NCI-H446 (cell line): ENCODE data around the gene TMEM184B.
A peak's percentile ranks its signal among the peaks of the same experiment; 100 is the strongest.
"Not testable (repeated sequence)": the region's sequence is repeated elsewhere in the genome, so short reads cannot be mapped to it uniquely, and the experiment has no call there.

Experiments
- DNase-seq, 2 experiments: peaks; one replicate each; lab custom pipeline; 2025; lab: John Stamatoyannopoulos, UW

TMEM184B gene

DNA sequence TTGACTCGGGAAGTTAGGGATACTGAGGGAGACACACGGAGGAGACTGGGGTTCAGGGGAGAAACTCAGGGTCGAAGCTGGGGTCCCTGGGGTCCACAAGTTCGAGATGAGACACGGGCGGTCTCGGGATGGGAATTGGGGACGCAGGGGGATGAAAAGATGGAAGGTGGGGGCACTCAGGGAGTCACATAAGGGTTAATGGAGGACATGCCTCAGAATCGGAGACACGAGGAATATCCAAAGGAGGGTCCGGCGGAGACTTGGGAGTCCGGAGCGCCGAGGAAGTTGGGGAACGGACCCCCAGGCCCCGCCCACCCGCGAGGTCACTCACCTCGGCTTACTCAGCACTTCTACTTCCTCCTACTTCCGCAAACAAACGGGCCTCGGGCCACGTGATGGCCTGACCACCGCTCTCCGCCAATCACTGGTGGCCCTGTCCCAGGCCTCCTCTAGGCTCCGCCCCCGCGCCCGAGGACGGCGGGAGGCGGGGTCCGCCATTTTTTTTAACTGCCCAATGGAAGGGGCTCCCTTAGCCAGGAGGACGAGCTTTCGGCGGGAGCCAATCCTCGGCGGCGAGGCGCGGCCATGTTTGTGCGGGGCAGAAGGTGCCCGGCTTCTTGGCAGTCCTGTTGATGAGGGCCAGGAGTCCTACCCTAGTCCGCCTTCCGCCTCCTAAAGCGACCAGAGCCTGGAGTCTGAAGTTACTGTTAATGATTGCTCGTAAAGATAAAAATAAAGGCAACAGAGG is 91.2 kb downstream of the TMEM184B start, which contains the start of gene PLA2G6:
Gene PLA2G6 (minus strand): TSS at position 378 of the 748 bp plus-strand sequence. CDS start 12,404 bp downstream, outside the sequence.
- DNase-seq: peak; percentile 96 to 99

DNA sequence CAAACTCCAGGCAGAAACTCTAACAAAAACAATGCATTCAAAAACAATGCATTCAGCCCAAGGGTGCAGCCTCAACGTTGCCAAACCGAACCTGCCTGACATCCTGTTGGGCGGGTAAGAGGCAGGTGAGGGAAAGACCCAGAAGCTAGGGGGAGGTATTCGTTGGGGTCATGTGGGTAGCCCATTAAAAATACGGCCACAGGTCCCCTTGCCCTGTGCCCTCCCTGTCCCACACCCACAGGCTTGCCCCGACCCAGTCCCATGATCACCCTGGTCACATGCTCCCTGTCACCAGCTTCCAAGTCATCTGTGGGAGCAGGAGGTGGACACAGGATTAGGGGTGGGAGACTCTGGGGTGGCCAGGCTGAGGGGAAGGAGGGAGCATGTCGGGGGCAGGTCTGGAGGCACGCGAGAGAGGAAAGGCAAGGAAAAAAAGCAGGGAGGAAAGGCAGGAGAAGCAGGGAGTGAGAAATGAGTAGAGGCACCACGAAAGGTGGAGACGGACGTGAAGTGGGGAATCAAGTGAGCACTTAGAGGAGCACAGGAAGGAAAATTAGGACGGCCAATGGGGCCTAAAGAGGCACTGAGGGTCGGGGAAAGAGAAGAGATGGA is 91.9 kb downstream of the TMEM184B start:
- DNase-seq: no peak

DNA sequence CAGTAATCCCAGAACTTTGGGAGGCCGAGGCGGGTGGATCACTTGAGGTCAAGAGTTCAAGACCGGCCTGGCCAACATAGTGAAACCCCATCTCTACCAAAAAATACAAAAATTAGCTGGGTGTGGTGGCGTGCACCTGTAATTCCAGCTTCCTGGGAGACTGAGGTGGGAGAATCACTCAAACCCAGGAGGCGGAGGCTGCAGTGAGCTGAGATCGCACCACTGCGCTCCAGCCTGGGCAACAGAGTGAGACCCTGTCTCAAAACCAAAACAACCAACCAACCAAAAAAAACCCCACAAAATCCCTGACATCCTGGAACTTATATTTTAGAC is 94.2 kb downstream of the TMEM184B start:
- DNase-seq: not testable (repeated sequence)

DNA sequence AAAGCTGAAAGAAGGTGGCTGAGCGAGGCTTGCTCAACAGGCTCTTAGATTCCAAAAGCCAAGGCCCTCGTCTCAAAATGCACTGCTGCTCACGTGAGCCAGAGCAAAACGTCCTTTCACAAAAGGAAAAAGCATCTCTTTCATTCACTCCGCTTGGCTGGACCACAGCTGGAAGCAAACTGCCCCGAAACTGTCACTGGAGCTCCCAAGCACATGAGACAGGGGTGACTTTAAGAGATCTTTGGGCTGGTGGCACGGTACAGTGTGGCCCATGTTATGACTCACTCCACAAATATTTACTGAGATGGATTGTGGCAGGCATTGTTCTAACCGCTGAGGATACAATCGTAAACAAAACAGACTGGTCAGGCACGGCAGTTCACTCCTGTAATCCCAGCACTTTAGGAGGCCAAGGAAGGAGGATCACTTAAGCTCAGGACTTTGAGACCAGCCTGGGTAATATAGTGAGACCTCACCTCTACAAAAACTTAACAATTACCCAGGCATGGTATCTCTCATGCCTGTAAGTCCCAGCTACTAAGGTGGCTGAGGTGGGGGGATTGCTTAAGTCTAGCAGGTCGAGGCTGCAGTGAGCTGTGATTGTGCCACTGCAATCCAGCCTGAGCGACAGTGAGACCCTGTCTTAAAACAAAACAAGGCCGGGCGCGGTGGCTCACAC is 94.7 kb downstream of the TMEM184B start:
- no peak for DNase-seq

DNA sequence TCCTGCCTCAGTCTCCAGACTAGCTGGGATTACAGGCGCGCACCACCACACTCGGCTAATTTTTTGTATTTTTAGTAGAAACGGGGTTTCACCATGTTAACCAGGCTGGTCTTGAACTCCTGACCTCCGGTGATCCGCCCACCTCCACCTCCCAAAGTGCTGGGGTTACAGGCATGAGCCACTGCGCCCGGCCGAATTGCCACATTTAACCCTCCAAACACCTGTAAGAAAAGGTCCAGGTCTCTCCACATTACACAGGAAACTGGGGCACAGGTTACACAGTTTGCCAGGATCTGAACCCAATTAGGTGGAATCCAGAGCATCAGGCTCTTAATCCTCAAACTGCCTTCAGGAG is 95.3 kb downstream of the TMEM184B start:
- DNase-seq: not testable (repeated sequence)

DNA sequence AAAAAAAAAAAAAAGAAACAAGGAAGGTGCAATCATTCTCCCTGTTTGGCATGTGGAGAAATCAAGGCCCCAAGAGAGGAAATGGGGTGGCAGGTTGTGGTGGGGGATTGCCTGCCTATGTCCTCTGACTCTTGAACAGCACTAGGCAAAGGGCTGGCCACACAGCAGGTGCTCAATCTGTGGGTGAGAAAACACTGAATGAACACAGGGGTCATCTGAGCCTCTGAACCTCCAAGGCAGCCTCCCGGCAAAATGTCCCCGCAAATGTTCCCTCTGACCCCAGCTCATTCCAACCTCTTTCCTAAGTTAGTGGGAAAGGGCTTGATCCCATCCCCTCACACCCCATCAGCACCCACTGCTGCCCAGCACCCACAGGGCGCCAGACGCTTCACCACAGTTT is 95.8 kb downstream of the TMEM184B start:
- no peak for DNase-seq

DNA sequence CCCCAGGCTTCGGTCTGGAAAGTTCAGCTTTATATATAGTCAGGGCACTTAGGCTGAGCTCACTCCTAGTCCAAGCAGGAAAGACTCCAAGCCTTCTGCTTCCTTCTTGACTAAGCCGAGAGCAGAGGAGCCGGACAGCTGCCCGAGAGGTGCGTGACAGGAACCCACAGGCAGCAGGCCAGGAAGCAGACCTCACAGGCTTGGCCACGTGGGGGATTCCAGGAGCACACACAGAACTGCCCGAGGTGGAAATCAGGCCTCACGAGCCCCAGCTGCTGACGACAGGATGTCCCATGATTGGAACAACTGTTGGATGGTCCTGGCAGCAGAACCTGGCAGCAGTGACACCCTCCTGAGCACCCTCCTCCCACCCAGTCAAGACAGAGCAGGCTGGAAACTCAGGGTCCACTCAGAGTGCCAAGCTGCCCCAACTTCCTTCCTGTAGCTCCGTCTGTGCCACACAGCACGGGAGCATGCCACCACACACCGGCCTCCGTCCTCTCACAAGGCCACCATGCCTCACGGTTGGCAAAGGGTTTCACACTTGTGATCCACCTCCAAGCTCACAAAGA is 96.6 kb downstream of the TMEM184B start:
- DNase-seq: peak in 1 of 2 experiments; percentile 24

DNA sequence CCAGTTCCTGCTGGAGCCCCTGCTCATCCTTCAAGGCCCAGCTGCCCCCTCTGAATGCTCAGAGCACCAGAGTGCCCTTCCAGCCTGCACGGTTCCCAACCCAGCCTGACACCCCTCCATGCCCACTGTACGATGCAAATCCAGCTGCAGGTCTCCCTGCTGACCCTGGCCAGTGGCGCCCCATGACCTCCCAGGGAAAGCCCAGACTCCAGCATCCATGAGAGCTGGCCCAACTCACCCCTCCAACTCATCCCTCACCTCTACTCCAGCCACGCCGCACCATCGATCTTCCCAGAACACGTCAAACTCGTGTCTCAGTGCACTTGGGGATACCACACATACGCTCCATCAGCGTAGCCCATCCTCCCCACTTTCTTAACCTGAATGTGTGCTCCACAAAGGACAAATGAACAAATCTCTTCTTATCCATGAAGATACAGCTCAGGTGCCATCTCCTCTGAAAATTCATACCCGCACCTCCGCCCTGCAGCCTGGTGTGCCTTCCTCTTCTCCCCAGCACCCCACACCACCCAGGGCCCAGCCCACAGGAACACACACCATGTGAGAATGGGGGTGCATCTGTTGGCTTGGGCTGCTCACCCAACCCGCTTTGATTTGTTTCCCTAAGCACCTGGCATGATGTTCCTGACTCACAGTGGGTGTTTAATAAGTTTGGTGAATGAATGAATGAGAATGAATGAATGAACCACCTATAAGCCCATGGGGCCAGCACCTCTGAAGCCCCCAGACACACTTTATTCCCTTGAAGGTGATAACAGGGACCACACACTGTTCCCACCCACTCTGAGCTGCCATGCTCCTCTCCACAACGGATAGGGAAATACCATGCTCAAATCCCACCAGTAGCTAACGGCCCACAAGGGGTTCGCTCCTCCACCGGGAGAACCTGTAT is 97.3 kb downstream of the TMEM184B start:
- DNase-seq: no peak

DNA sequence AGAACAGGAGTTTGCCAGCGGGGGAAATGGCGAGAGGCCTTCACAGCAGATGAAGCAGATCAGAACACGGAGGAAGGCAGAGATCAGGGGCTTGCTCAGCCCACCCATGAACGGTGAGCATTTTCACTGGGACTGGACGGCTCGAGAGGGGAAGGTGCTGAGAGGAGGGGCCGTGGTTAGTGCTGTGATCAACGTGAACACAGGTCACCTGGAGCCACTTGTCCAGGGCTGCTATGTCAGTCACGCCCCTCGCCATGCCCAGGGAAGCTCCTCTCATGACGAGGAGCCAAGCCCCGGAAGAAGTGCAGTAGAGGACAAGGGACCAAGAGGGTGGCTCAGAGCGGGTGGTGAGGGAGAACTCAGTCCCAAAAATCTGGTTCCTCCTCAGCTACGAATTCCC is 98.2 kb downstream of the TMEM184B start:
- DNase-seq: no peak

DNA sequence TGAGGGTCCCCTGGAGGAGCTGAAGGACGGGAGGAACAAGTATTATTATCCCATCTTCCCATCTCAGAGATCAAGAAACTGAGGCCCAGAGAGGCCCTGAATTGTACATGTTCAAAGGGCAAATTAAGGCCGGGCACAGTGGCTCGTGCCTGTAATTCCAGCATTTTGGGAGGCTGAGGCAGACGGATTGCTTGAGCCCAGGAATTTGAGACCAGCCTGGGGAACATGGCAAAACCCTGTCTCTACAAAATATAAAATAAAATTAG is 99.2 kb downstream of the TMEM184B start:
- no peak for DNase-seq

DNA sequence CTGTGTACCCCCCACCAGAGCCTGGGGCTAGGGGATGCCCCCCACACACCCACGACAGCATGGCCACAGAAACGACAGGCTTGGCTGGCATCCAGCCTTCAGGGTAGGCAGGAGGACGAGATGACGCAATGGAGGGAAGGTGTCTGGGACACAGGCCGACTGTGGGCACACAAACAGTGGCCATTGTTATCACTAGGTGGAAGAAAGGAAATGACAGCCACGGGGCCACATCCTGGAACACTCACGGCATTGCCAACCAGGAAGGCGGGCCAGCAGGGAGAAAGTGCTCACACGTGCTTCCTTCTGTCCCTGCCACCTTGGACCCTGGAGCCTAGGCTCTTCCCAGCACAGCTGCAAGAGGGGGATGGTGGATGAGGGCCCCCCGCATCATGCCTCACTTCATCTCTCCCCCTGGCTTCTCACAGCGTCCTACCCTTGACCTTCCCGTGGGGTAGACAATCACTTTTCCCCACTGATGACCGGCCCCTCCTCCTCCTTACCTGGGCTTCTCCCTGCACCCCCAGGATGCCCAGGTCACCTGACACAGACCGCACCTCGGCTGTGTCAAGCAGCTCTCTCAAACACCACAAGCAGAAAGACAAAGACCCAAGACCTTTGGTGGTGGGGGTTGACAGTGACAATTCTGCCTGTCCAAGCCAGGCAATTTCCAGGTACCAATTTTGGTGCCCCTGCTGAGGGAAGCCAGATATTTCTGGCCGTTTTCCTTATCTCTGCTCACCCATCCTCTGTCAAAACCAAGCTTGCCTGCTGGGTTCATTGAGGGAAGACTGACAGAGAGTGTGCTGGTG is 99.8 kb downstream of the TMEM184B start:
- no peak for DNase-seq

DNA sequence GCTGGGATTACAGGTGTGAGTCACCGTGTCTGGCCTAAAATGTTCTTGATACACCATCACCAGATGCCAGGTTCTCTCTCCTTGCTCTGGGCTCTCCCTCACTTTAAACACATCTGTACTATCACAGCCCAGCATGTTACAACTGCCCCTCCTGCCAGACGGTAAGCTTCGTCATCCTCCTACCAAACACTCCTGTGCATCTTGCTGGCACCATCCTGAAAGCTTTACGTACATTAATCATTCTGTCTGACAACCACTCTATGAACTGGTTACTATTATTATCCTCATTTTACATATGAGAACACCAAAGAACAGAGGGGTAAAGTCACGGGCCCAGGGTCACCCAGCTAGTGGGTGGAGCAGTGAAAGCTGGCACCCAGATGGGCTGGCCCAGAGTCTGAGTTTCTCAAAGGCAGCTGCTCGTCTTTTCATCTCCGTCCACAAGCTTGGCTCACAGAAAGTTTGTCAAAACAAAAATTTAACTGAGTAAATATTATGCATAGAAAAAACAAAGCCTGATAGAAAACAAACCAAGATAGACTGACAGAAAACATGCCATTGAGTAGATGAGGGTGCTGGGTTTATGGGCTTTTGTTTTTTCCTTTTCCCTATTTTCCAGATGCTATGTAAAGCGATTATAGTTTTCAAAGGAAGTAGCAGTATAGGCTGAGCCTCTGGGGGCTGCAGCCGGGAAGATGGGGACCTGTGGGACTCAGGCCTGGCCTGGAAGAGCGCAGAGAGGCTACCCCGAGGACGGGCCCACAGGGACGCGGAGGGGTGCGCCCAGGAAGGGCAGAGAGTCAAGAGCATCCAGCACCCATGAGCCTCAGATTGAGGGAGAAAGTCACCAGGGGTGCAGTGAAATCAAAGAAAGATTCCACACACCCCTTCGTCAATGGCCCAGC is 100.6 kb downstream of the TMEM184B start:
- peak in 1 of 2 experiments; percentile 37 for DNase-seq

DNA sequence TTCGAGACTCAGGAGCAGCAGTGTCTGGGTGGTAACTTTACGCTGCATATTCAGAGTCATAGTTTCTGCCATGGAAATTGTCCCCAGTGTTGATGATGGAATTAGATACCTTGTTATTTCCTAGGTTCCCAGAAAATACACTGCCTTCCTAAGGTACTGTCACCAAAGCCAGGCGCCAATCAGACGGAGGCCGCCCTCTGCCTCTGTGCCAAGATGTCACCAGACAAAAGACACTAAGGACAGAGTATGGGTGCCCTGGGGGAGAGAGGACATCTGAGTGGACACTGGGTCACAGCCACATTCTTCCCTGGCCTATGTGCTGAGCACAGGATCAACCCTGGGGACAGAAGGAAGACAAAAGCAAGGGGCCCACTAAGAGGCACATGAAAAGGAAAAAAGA is 102.3 kb downstream of the TMEM184B start:
- DNase-seq: no peak
